CD4-positive, alpha-beta T cell (primary cell): ENCODE data around the gene MAGI1. TPM values are rescaled to one million over a fixed set of nuclear protein-coding genes. Genes with fewer than 3 reads are reported as not detected.

ENCODE experiments used
- ATAC-seq: fragments of 200-7000 bp; cut with Tn5 transposase; one replicate; pipeline ENCODE4 v1.10.0; 2022; ENCODE audit warnings: mild to moderate bottlenecking; ENCODE audit not compliant: poor library complexity
- CTCF ChIA-PET: fragments of 350-600 bp; sonication (Branson Sonifier 250); formaldehyde crosslinking; loops from one replicate; lab custom pipeline; 2021; ENCODE audit warnings: antibody characterized with exemption, inconsistent platforms; lab: Charles Lee
- POLR2A ChIA-PET: fragments of 350-600 bp; sonication (Branson Sonifier 250); formaldehyde crosslinking; loops from one replicate; lab custom pipeline; 2021; ENCODE audit warnings: antibody characterized with exemption, inconsistent platforms; lab: Charles Lee
- DNase-seq, 14 experiments: peaks; one replicate each; pipeline ENCODE4 v3.0.0-alpha.2; 2013 to 2020; ENCODE audit warnings: mixed read lengths in 2 of 14
- H3K27ac ChIP-seq, 2 donors: one replicate each; pipeline versions ENCODE4 v1.5.1 to v1.7.0; 2013; ENCODE audit warnings: low read length in 2 of 2, low read depth in 1 of 2, mild to moderate bottlenecking in 1 of 2
- H3K27me3 ChIP-seq, 2 experiments: 1 replicate in 1 of 2; 2 replicates in 1 of 2; pipeline versions ENCODE4 v1.6.1 to v1.7.0; 2013; ENCODE audit warnings: low read length in 2 of 2, control low read depth in 1 of 2, mild to moderate bottlenecking in 1 of 2, moderate library complexity in 1 of 2; ENCODE audit not compliant: insufficient read depth in 2 of 2, control insufficient read depth in 1 of 2
- H3K36me3 ChIP-seq: one replicate; pipeline ENCODE4 v1.6.1; 2013; ENCODE audit warnings: low read length, control low read depth; ENCODE audit not compliant: insufficient read depth
- H3K4me1 ChIP-seq: one replicate; pipeline ENCODE4 v1.6.1; 2013; ENCODE audit warnings: low read length, control low read depth; ENCODE audit not compliant: insufficient read depth
- H3K4me3 ChIP-seq: one replicate; pipeline ENCODE4 v1.5.1; 2013; ENCODE audit warnings: mild to moderate bottlenecking, low read length, moderate library complexity
- H3K9me3 ChIP-seq, 2 experiments: 1 replicate in 1 of 2; 2 replicates in 1 of 2; pipeline versions ENCODE4 v1.6.1 to v1.7.0; 2013; ENCODE audit warnings: low read length in 2 of 2, mild to moderate bottlenecking in 2 of 2, control low read depth in 1 of 2, moderate library complexity in 1 of 2; ENCODE audit not compliant: control insufficient read depth in 1 of 2, insufficient read depth in 1 of 2
- H3K27ac Mint-ChIP-seq: one replicate; pipeline ENCODE4 v1.8.0; 2020; ENCODE audit warnings: mixed read lengths
- H3K27me3 Mint-ChIP-seq: one replicate; pipeline ENCODE4 v1.8.0; 2021; ENCODE audit warnings: mixed read lengths
- H3K36me3 Mint-ChIP-seq: one replicate; pipeline ENCODE4 v1.8.0; 2021; ENCODE audit warnings: low read depth, mixed read lengths
- H3K4me1 Mint-ChIP-seq: one replicate; pipeline ENCODE4 v1.8.0; 2021; ENCODE audit warnings: low read depth, mixed read lengths
- H3K4me3 Mint-ChIP-seq: one replicate; pipeline ENCODE4 v1.8.0; 2020; ENCODE audit warnings: mild to moderate bottlenecking, mixed read lengths
- H3K9me3 Mint-ChIP-seq: one replicate; pipeline ENCODE4 v1.8.0; 2020; ENCODE audit warnings: mixed read lengths
- intact Hi-C, 2 experiments: fragments of 100-400 bp; cut with DNase I in 1 of 2; cut with micrococcal nuclease in 1 of 2; formaldehyde crosslinking; loops; one replicate each; pipeline versions ENCODE4 v1.15.1 to v1.9.0; 2023 to 2025; cut with DNase I, micrococcal nuclease
- total RNA-seq, 174 experiments: library from RNA in 2 of 174; stranded (reverse) in 2 of 174; gene quantifications; one replicate each; pipeline ENCODE4 v1.2.3 and lab custom pipeline; 2021 to 2026
- TF ChIP-seq, protein P1 (sequence below): fragments of 200-600 bp; IDR thresholded peaks from one replicate; pipeline ENCODE4 v1.8.0; 2022; ENCODE audit warnings: antibody characterized with exemption, mild to moderate bottlenecking

The MAGI1 gene
- total RNA-seq, 2 experiments from 2014 or later: not detected

DNA sequence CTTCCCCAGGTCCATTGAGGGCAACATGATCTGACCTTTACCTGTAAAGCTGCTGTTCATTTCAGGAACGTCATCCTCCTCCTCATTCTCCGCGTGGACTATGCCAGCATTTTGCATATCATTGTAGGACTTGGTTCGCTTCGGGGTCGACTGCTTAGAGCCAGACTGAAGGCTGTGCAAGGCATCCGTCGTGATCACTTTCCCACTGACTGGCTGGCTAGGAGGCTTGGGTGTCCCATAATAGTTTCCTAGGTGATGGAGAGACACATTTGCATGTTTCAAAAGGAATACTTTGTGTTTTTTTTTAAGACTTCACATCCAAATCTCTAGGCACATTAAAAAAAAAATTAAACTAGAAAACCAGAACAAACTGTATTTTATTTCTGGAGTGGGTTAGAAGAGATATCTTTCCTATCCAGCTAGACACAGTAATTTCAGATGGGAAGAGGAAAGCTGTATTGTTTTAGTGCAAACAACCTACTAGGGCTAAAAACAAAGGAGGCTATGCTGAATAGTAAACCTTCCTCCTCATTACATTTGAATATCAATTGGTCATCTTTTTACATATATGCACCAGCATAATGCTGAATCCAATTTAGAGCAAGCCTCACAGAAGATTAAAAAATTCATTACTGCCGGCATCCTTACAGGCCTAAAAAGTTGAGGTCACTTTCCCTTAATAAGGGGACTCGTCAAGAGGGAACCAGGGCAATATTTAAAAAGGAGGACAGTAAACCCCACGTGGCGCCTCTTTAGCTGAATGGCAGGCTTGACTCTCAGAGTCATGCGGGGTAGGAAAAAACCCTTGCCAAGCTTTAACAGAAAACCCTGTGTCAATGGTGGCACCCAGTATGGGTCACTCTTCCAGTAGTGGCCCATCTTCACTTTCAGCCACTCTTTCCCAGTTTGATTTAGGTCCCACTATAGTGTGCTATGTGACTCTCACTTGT is 559.9 kb downstream of the MAGI1 start:
- no peak overlapping the region for H3K4me3 ChIP-seq
- POLR2A ChIA-PET: no interaction called here
- no peak for DNase-seq
- TF ChIP-seq, protein P1, sequence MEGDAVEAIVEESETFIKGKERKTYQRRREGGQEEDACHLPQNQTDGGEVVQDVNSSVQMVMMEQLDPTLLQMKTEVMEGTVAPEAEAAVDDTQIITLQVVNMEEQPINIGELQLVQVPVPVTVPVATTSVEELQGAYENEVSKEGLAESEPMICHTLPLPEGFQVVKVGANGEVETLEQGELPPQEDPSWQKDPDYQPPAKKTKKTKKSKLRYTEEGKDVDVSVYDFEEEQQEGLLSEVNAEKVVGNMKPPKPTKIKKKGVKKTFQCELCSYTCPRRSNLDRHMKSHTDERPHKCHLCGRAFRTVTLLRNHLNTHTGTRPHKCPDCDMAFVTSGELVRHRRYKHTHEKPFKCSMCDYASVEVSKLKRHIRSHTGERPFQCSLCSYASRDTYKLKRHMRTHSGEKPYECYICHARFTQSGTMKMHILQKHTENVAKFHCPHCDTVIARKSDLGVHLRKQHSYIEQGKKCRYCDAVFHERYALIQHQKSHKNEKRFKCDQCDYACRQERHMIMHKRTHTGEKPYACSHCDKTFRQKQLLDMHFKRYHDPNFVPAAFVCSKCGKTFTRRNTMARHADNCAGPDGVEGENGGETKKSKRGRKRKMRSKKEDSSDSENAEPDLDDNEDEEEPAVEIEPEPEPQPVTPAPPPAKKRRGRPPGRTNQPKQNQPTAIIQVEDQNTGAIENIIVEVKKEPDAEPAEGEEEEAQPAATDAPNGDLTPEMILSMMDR: no peak
- no peaks in the 10 kb centered on the region for H3K36me3 Mint-ChIP-seq
- no peaks in the 10 kb centered on the region for H3K4me1 ChIP-seq
- H3K4me1 Mint-ChIP-seq: no peaks in the 10 kb centered on the region
- no peak for ATAC-seq
- peaks cover 5% of the 10 kb centered on the region for H3K9me3 Mint-ChIP-seq
- H3K27me3 ChIP-seq: no peaks in the 10 kb centered on the region
- H3K27ac ChIP-seq: no peak overlapping the region
- CTCF ChIA-PET: no interaction called here
- intact Hi-C loops: no loop called here
- H3K27ac Mint-ChIP-seq: no peak overlapping the region
- H3K27me3 Mint-ChIP-seq: no peaks in the 10 kb centered on the region
- H3K9me3 ChIP-seq: peaks cover 0 to 3% of the 10 kb centered on the region in 2 experiments
- H3K36me3 ChIP-seq: no peaks in the 10 kb centered on the region
- H3K4me3 Mint-ChIP-seq: no peak overlapping the region

DNA sequence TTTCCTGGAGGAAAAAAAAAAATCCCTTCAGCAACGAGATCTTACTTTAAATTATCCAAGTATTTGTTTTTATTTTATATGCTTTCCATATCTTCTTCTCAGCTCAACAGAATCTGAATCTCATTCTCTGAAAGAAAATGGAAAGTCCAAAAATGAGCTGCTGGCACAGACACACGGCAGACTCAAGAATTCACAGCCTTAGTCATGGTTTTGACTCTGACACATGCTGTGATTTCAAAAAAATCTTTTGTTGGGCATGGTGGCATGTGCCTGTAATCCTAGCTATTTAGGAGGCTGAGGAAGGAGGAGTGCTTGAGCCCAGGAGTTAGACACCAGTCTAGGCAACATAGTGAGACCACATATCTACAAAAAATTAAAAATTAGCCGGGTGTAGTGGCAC is 565.0 kb downstream of the MAGI1 start:
- no peak for DNase-seq
- peaks cover 0 to 6% of the 10 kb centered on the region in 2 experiments for H3K9me3 ChIP-seq
- no peak overlapping the region for H3K4me3 ChIP-seq
- Mint-ChIP-seq H3K27me3 (no peaks in the 10 kb centered on the region), H3K27ac (no peak overlapping the region), H3K36me3 (no peaks in the 10 kb centered on the region), H3K9me3 (peaks cover 7% of the 10 kb centered on the region), H3K4me3 (no peak overlapping the region), H3K4me1 (no peaks in the 10 kb centered on the region)
- no peak overlapping the region for H3K27ac ChIP-seq
- no peak for ATAC-seq
- TF ChIP-seq, protein P1: no peak
- H3K36me3 ChIP-seq: no peaks in the 10 kb centered on the region
- H3K4me1 ChIP-seq: no peaks in the 10 kb centered on the region
- H3K27me3 ChIP-seq: no peaks in the 10 kb centered on the region
- ChIA-PET POLR2A (no interaction called here), CTCF (no interaction called here)
- intact Hi-C loops: no loop called here

DNA sequence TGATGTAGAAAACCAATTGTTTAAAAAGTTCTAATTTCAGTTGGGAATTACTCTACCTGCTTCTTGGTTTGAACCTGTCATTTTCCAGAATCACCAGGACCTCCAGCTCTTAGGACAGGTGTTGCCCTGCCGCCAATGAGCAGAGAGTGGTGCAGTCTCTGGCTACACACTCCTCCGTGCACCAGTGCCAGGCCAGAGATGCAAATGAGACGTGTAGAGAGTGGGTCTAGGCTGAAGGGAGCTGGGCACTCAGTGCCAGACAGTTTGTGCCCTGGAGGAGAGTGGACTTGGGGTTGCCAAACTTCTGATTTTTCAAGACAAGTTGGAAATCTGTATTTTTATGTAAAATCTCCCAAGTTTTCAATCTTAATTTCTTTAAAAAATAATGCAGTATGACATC is 566.2 kb downstream of the MAGI1 start:
- POLR2A ChIA-PET: no interaction called here
- TF ChIP-seq, protein P1: no peak
- Histone ChIP-seq H3K27me3 (no peaks in the 10 kb centered on the region), H3K36me3 (no peaks in the 10 kb centered on the region), H3K9me3 (peaks cover 0 to 3% of the 10 kb centered on the region in 2 experiments), H3K4me1 (no peaks in the 10 kb centered on the region), H3K27ac (no peak overlapping the region), H3K4me3 (no peak overlapping the region)
- Mint-ChIP-seq H3K27me3 (no peaks in the 10 kb centered on the region), H3K4me3 (no peak overlapping the region), H3K4me1 (no peaks in the 10 kb centered on the region), H3K9me3 (peaks cover 12% of the 10 kb centered on the region), H3K27ac (no peak overlapping the region), H3K36me3 (no peaks in the 10 kb centered on the region)
- no peak for ATAC-seq
- DNase-seq: no peak
- intact Hi-C loops: no loop called here
- CTCF ChIA-PET: no interaction called here
